H1 (cell line): ENCODE measurements around the gene CD58. TPM values are rescaled to one million over a fixed set of nuclear protein-coding genes. Genes with fewer than 3 reads are reported as not detected.

ENCODE experiments used
- CTCF ChIA-PET: fragments of 300-600 bp; sonication (Branson Sonifier 250); formaldehyde crosslinking; loops from one replicate; lab custom pipeline; 2021; ENCODE audit not compliant: partially characterized antibody; lab: Charles Lee
- POLR2A ChIA-PET: fragments of 300-600 bp; sonication (Branson Sonifier 250); formaldehyde crosslinking; loops from one replicate; lab custom pipeline; 2021; ENCODE audit warnings: inconsistent platforms; ENCODE audit not compliant: partially characterized antibody; lab: Charles Lee
- DNase-seq, 2 experiments: peaks; one replicate each; pipeline versions ENCODE4 v3.0.0 to v3.0.0-alpha.2; 2010 to 2022; ENCODE audit warnings: low spot score in 2 of 2, low read depth in 1 of 2, mixed read lengths in 1 of 2
- FAIRE-seq: peaks from 2 replicates; lab custom pipeline; 2011; peaks lifted over from hg19 to GRCh38; lab: Jason Lieb, UNC
- H2AFZ ChIP-seq: 2 replicates; pipeline ENCODE4 v1.8.1; 2012; ENCODE audit warnings: low read length, inconsistent platforms
- H2AK5ac ChIP-seq: 2 replicates; pipeline ENCODE4 v1.6.1; 2013; ENCODE audit warnings: low read depth, low read length
- H2BK120ac ChIP-seq: replicated peaks from 2 replicates; pipeline ENCODE3; 2013; ENCODE audit warnings: low read depth, low read length, inconsistent platforms
- H2BK12ac ChIP-seq: 2 replicates; pipeline ENCODE4 v1.6.1; 2013; ENCODE audit warnings: low read depth, low read length
- H2BK15ac ChIP-seq: 2 replicates; pipeline ENCODE4 v1.6.1; 2013; ENCODE audit warnings: low read length
- H2BK20ac ChIP-seq: 2 replicates; pipeline ENCODE4 v1.6.1; 2013; ENCODE audit warnings: low read length
- H2BK5ac ChIP-seq: 2 replicates; pipeline ENCODE4 v1.6.1; 2013; ENCODE audit warnings: low read depth, low read length
- H3K14ac ChIP-seq: 2 replicates; pipeline ENCODE4 v1.6.1; 2013; ENCODE audit warnings: inconsistent platforms; ENCODE audit not compliant: insufficient read length
- H3K18ac ChIP-seq: 2 replicates; pipeline ENCODE4 v1.6.1; 2013; ENCODE audit warnings: low read length; ENCODE audit errors: extremely low read depth
- H3K23ac ChIP-seq: 2 replicates; pipeline ENCODE4 v1.6.1; 2013; ENCODE audit warnings: inconsistent platforms; ENCODE audit not compliant: insufficient read length
- H3K23me2 ChIP-seq: 2 replicates; pipeline ENCODE4 v1.6.1; 2013; ENCODE audit warnings: low read depth, low read length
- H3K27ac ChIP-seq: 2 replicates; pipeline ENCODE4 v1.6.1; 2011; ENCODE audit warnings: low read depth, low read length, inconsistent platforms
- H3K27me3 ChIP-seq, 4 experiments: replicated peaks in 1 of 4; 1 replicate in 1 of 4; 2 replicates in 3 of 4; pipeline versions ENCODE4 v1.6.1 to v1.8.1; 2011 to 2013; ENCODE audit warnings: low read length in 3 of 4, mild to moderate bottlenecking in 3 of 4, inconsistent platforms in 2 of 4, mixed read lengths in 2 of 4, moderate library complexity in 1 of 4; ENCODE audit not compliant: control insufficient read depth in 3 of 4, insufficient read depth in 3 of 4; ENCODE audit errors: extremely low read depth in 1 of 4
- H3K36me3 ChIP-seq, 4 experiments: 2 replicates each; pipeline versions ENCODE4 v1.6.1 to v1.8.1; 2011 to 2013; ENCODE audit warnings: mild to moderate bottlenecking in 4 of 4, low read length in 3 of 4, moderate library complexity in 2 of 4, control low read depth in 1 of 4, inconsistent platforms in 1 of 4; ENCODE audit not compliant: insufficient read depth in 4 of 4, control insufficient read depth in 2 of 4
- H3K4ac ChIP-seq: replicated peaks from 2 replicates; pipeline ENCODE3; 2013; ENCODE audit warnings: low read length, low read depth, mixed read lengths, inconsistent platforms; ENCODE audit not compliant: insufficient read length
- H3K4me1 ChIP-seq, 4 experiments: replicated peaks in 1 of 4; 1 replicate in 1 of 4; 2 replicates in 3 of 4; pipeline versions ENCODE4 v1.6.1 to v1.8.1; 2011 to 2013; ENCODE audit warnings: low read length in 3 of 4, inconsistent platforms in 2 of 4, mixed read lengths in 1 of 4; ENCODE audit not compliant: insufficient read depth in 4 of 4, control insufficient read depth in 3 of 4
- H3K4me2 ChIP-seq, 2 experiments: 2 replicates each; pipeline versions ENCODE4 v1.6.1 to v1.8.1; 2011 to 2013; ENCODE audit warnings: low read depth in 2 of 2, low read length in 2 of 2, control low read depth in 1 of 2, inconsistent platforms in 1 of 2, mild to moderate bottlenecking in 1 of 2; ENCODE audit not compliant: insufficient read depth in 1 of 2
- H3K4me3 ChIP-seq, 4 experiments: fragments of 200-600, 300-600 bp in 1 of 4; sonication (generic), shearing (Covaris generic), sonication (Bioruptor Twin) in 1 of 4; 2 replicates each; pipeline versions ENCODE4 v1.5.1 to v1.8.1; 2011 to 2016; ENCODE audit warnings: low read length in 4 of 4, low read depth in 3 of 4, control low read depth in 2 of 4, inconsistent platforms in 2 of 4, mild to moderate bottlenecking in 2 of 4, mixed read lengths in 1 of 4, moderate library complexity in 1 of 4; ENCODE audit not compliant: insufficient read depth in 2 of 4; ENCODE audit errors: extremely low read depth in 1 of 4
- H3K56ac ChIP-seq: replicated peaks from 2 replicates; pipeline ENCODE3; 2013; ENCODE audit warnings: low read depth, mild to moderate bottlenecking, mixed read lengths, low read length, inconsistent platforms; ENCODE audit not compliant: insufficient read length
- H3K79me1 ChIP-seq: 2 replicates; pipeline ENCODE4 v1.6.1; 2013; ENCODE audit warnings: low read depth, low read length, control low read depth
- H3K79me2 ChIP-seq, 2 experiments: 2 replicates each; pipeline versions ENCODE4 v1.6.1 to v1.8.1; 2012 to 2013; ENCODE audit warnings: low read length in 2 of 2, mild to moderate bottlenecking in 2 of 2, inconsistent platforms in 1 of 2; ENCODE audit not compliant: insufficient read depth in 2 of 2, control insufficient read depth in 1 of 2
- H3K9ac ChIP-seq, 4 experiments: replicated peaks in 1 of 4; 1 replicate in 1 of 4; 2 replicates in 3 of 4; pipeline versions ENCODE4 v1.6.1 to v1.8.1; 2011 to 2013; ENCODE audit warnings: low read depth in 3 of 4, low read length in 3 of 4, control low read depth in 2 of 4, mild to moderate bottlenecking in 2 of 4, moderate library complexity in 2 of 4, inconsistent platforms in 1 of 4; ENCODE audit errors: extremely low read depth in 1 of 4
- H3K9me3 ChIP-seq, 2 experiments: 2 replicates each; pipeline versions ENCODE4 v1.6.1 to v1.8.1; 2012 to 2013; ENCODE audit warnings: mild to moderate bottlenecking in 2 of 2, moderate library complexity in 2 of 2, control low read depth in 1 of 2, inconsistent platforms in 1 of 2, low read depth in 1 of 2, low read length in 1 of 2, mixed read lengths in 1 of 2; ENCODE audit not compliant: insufficient read depth in 2 of 2
- H4K20me1 ChIP-seq, 2 experiments: replicated peaks in 1 of 2; 2 replicates each; pipeline versions ENCODE3 to v1.8.1; 2011 to 2013; ENCODE audit warnings: inconsistent platforms in 2 of 2, low read length in 2 of 2, mild to moderate bottlenecking in 1 of 2; ENCODE audit not compliant: insufficient read depth in 2 of 2, control insufficient read depth in 1 of 2
- H4K5ac ChIP-seq: 2 replicates; pipeline ENCODE4 v1.6.1; 2013; ENCODE audit warnings: low read length, low read depth, mixed read lengths, inconsistent platforms; ENCODE audit not compliant: insufficient read length
- H4K8ac ChIP-seq: 2 replicates; pipeline ENCODE4 v1.8.0; 2013; ENCODE audit warnings: mild to moderate bottlenecking, moderate library complexity, low read length, inconsistent platforms; ENCODE audit not compliant: insufficient read depth; ENCODE audit errors: extremely low read depth
- H4K91ac ChIP-seq: replicated peaks from 2 replicates; pipeline ENCODE3; 2013; ENCODE audit warnings: low read length, mixed read lengths, inconsistent platforms; ENCODE audit not compliant: insufficient read length
- ASH2L ChIP-seq: fragments of 200-600, 300-600 bp; sonication (generic); IDR thresholded peaks from one replicate; pipeline ENCODE4 v1.7.1; 2017; ENCODE audit warnings: low read length
- KDM1A ChIP-seq: fragments of 200-600, 300-600 bp; sonication (generic); IDR thresholded peaks from 2 replicates; pipeline ENCODE4 v1.7.1; 2016; ENCODE audit warnings: mild to moderate bottlenecking, low read length, borderline replicate concordance
- POLR2AphosphoS5 ChIP-seq: IDR thresholded peaks from 2 replicates; pipeline ENCODE4 v1.6.1; 2011; ENCODE audit warnings: low read depth, low read length
- WGBS, 2 experiments: shearing (Covaris generic) in 1 of 2; methylation state at CpG; one replicate each; pipeline versions ENCODE4 v1.1.6 to v1.1.7; 2013 to 2015; ENCODE audit warnings: low lambda C conversion rate in 2 of 2, mixed read lengths in 2 of 2, inconsistent platforms in 1 of 2, low coverage in 1 of 2, missing lambda C conversion rate in 1 of 2; ENCODE audit not compliant: insufficient replicate concordance in 2 of 2, insufficient coverage in 1 of 2, insufficient read length in 1 of 2; ENCODE audit errors: extremely low coverage in 1 of 2, missing lambda C conversion rate in 1 of 2; 5-methylcytosine and 5-hydroxymethylcytosine counted together
- polyA plus RNA-seq, 7 experiments: library from polyadenylated mRNA; depleted of rRNA in 3 of 7; stranded (reverse) in 5 of 7; unstranded in 2 of 7; fragments of >200 nt in 5 of 7; fragments of 200-250 nt in 2 of 7; gene quantifications; 1 replicate in 5 of 7; 2 replicates in 1 of 7; 4 replicates in 1 of 7; pipeline versions ENCODE4 v1.2.1 to v1.2.3, GENCODE V29; 2011 to 2013; ENCODE audit warnings: missing spikeins in 2 of 7, mixed read lengths in 2 of 7
- total RNA-seq: library from RNA; stranded (reverse); fragmentation: NEBNext Ultra II Directional; extraction: Animal tissue kit (Norgen Biotek cat#: 25700); gene quantifications from 2 replicates; pipeline ENCODE4 v1.2.1, GENCODE V29; 2021
- TF ChIP-seq, protein P1 (sequence below): IDR thresholded peaks from 2 replicates; pipeline ENCODE4 v1.6.1; 2012; ENCODE audit warnings: inconsistent platforms

The CD58 gene
- total and polyA plus RNA-seq, 2 of the 8 experiments (the other 6 are each of a cell fraction or from before 2014, with no cell fraction given) = 5.3 to 5.5 TPM

DNA sequence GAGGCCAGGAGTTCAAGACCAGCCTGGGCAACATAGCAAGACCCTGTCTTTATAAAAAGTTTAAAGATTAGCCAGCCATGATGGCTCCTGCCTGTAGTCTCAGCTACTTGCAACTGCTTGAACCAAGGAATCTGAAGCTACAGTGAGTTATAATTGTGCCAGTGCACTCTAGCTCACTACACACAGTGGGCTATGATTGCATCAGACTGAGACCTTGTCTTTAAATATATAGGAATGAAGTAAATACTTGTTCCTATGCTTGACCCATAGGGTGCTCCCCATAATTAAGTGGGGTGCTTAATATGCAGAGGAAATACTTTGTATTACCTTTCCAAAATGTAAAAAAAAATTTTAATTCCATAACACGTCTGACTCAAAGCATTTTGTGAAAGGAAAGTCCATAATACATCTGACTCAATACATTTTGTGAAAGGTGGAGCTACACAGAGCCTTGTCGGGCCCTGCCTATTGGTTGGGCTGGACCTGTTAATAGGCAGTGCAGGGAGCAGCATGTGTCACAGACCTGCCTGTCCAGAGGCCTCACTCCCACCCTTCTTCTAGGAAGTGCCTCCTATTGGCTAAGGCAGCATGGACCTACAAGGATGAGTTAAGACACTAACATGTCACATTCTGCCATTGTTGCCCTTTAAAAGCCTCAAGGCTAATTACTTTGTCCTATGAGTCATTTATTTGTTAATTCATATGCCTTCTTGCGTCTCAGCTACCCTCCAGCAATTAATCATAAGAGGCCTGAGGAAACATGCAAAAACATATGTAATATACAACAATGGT lies 33.6 kb downstream of the CD58 start:
- no peak overlapping the region for H2BK20ac ChIP-seq
- no peaks in the 10 kb centered on the region for H3K79me1 ChIP-seq
- no peak overlapping the region for H4K91ac ChIP-seq
- no peak overlapping the region for H3K56ac ChIP-seq
- no peak for FAIRE-seq
- 95% methylated on average over 3 of the region's 3 CpGs; no CpG with 5 or more reads in 1 of the 2 experiments for WGBS, 2 experiments
- DNase-seq = no peak
- no peaks in the 10 kb centered on the region for H3K27me3 ChIP-seq
- H4K8ac ChIP-seq = no peak overlapping the region
- no peak overlapping the region for H2BK5ac ChIP-seq
- no peaks in the 10 kb centered on the region for H3K4me1 ChIP-seq
- no peak overlapping the region for H2BK15ac ChIP-seq
- H3K9me3 ChIP-seq = no peaks in the 10 kb centered on the region; a peak in 1 of 4 replicates
- H3K14ac ChIP-seq = no peak overlapping the region
- no peak overlapping the region for H3K9ac ChIP-seq
- no peak overlapping the region for H2AFZ ChIP-seq
- H2BK12ac ChIP-seq = no peak overlapping the region
- H3K79me2 ChIP-seq = no peaks in the 10 kb centered on the region
- no peaks in the 10 kb centered on the region for H3K23me2 ChIP-seq
- no peak overlapping the region for H2BK120ac ChIP-seq
- H3K36me3 ChIP-seq = peaks cover 0 to 4% (median 0%) of the 10 kb centered on the region in 4 experiments; a peak in 1 of 8 replicates
- no peak overlapping the region for H4K5ac ChIP-seq
- H3K18ac ChIP-seq = no peak overlapping the region
- no peak overlapping the region for H3K4me3 ChIP-seq
- H3K23ac ChIP-seq = no peak overlapping the region
- ChIA-PET CTCF (interaction anchor here (2.1 kb wide), 1 partner anchor 20 kb away, joined by 5 read pairs; no protein-coding TSS in a partner anchor), POLR2A (no interaction called here)
- H2AK5ac ChIP-seq = no peak overlapping the region
- no peak overlapping the region for H3K4ac ChIP-seq
- no peak overlapping the region for H3K27ac ChIP-seq
- TF ChIP-seq ASH2L (no peak), POLR2AphosphoS5 (no peak), KDM1A (no peak)
- TF ChIP-seq, protein P1, sequence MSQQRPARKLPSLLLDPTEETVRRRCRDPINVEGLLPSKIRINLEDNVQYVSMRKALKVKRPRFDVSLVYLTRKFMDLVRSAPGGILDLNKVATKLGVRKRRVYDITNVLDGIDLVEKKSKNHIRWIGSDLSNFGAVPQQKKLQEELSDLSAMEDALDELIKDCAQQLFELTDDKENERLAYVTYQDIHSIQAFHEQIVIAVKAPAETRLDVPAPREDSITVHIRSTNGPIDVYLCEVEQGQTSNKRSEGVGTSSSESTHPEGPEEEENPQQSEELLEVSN = no peak
- H3K4me2 ChIP-seq = no peak overlapping the region
- no peaks in the 10 kb centered on the region for H4K20me1 ChIP-seq
